ENCODE measurements around the gene VMAC.

Gene VMAC

DNA sequence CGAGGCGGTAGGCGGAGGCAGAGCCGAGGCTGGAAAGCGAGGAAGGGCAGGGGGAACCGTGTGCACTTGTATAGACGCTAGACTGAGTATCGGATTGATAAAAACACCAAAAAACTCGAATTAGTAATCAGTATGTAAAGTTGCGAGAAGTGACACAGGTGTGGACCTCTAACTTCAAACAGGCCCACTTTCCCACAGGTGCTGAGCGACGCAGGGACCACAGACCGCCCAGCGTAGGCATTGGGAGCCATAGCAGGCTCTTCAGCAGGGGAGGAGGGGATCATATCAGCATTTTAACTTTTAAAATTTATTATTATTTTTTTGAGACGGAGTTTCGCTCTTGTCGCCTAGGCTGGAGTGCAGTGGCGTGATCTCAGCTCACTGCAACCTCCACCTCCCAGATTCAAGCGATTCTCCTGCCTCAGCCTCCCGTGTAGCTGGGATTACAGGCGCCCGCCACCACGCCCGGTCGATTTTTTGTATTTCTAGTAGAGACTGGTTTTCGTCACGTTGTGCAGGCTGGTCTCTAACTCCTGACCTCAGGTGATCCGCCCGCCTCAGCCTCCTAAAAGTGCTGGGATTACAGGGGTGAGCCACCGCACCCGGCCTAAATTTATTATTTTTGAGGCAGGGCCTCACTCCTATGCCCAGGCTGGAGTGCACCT is 574 bp downstream of the VMAC start:
- no peak for DNase-seq (ENCODE audit: low read depth)

DNA sequence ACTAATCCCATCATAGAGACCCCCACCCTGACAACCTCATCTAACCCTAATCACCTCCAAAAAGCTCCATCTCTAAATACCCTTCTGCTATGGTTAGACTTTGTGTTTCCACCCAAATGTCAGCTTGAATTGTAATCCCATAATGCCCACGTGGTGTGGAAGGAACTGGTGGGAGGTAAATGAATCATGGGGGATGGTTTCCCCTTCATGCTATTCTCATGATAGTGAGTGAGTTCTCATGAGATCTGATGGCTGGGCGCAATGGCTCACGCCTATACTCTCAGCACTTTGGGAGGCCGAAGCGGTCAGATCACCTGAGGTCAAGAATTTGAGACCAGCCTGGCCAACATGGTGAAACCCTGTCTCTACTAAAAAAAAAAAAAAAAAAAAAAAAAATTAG is 2.6 kb downstream of the VMAC start:
- no peak for DNase-seq (ENCODE audit: low read depth)

DNA sequence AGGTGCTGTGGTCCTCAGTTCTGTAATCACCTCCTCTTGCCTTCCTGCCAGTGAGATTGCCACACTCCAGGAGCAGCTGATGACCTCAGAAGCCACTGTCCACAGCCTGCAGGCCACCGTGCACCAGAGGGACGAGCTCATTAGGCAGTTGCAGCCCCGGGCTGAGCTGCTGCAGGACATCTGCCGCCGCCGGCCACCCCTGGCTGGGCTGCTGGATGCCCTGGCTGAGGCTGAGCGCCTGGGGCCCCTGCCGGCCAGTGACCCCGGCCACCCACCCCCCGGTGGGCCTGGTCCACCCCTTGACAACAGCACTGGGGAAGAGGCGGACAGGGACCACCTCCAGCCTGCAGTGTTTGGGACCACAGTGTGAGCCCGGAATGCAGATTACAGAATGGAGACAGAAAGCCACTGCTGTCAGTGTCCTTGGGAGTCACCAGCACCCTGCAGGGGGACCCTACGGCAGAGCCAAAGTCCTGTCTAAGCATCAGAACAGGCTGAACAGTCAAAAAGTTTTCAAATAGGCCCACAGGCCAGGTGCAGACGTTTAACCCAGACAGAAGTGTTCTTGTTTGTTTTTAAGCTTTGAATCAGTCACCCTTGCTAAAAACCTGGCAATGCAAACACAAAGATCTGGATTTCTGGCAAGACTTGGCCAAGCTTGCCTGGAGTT is 4.2 kb downstream of the VMAC start:
- no peak for DNase-seq (ENCODE audit: low read depth)

DNA sequence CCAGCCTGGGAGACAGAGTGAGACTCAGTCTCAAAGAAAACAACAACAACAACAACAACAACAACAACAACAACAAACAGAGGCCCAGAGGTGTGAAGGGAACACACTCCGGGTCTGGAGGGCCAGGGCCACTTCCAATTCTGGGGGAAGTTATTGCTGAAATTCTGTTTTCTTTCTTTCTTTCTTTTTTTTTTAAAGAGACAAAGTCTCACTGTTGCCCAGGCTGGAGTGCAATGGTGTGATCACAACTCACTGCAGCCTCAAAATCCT is 5.9 kb downstream of the VMAC start:
- DNase-seq (ENCODE audit: low read depth): no peak

DNA sequence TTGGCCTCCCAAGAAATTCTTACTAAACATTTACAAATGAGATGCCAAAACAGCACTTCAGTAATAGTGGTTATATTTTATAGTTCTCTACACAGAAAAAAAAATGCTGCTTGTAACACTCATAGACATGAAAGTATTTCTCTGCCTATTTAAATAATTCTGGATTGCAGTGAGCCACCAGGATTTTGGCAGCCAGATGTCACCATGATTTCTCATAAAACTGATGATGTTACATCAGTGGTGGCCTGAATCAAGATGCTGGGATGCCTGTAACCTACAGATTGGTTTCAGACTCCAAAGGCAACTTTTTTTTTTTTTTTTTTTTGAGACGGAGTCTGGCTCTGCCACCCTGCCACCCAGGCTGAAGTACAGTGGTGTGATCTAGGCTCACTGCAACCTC is 6.7 kb downstream of the VMAC start:
- no peak for DNase-seq (ENCODE audit: low read depth)

DNA sequence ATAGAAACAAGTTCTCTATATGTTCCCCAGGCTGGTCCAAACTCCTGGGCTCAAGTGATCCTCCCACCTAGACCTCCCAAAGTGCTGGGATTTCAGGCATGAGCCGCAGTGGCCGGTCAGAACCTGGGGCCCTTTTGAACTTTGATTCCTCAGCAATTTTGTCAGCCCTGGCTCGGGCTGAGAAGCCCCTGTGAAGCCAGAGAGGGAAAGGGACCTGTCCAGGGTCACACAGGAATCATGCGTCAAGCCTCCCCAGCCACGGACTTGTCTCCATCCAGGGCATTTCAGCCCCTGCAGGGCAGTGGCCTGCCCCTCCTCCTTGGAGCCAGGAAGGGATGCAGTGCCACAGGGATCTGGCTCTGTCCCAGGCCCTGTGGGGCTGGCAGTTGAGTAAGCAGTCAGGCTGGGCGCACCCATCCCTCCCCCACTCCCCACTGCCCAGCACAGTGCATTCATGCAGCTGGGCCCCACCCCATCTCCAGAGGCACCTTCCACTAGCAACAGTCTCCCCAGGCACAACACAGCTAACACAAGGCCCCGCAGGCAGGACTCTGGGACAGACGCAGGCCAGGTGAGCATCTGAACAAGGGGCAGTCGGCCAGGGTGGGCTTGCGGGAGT is 9.2 kb downstream of the VMAC start, which contains the start of gene CAPS:
Gene CAPS, plus strand, starts transcription at position 516 of the 619 bp plus-strand sequence. CDS start 153 bp downstream, outside the sequence.
- DNase-seq (ENCODE audit: low read depth): no peak

DNA sequence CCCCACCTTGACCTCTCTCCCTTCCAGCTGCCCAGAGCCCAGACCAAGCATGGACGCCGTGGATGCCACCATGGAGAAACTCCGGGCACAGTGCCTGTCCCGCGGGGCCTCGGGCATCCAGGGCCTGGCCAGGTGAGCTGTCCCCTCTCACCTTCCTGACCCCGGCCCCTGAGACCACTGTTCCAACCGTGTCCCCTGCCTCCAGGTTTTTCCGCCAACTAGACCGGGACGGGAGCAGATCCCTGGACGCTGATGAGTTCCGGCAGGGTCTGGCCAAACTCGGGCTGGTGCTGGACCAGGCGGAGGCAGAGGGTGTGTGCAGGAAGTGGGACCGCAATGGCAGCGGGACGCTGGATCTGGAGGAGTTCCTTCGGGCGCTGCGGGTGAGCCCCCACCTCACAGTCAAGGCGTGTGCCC is 9.7 kb downstream of the VMAC start:
- no peak for DNase-seq (ENCODE audit: low read depth)

DNA sequence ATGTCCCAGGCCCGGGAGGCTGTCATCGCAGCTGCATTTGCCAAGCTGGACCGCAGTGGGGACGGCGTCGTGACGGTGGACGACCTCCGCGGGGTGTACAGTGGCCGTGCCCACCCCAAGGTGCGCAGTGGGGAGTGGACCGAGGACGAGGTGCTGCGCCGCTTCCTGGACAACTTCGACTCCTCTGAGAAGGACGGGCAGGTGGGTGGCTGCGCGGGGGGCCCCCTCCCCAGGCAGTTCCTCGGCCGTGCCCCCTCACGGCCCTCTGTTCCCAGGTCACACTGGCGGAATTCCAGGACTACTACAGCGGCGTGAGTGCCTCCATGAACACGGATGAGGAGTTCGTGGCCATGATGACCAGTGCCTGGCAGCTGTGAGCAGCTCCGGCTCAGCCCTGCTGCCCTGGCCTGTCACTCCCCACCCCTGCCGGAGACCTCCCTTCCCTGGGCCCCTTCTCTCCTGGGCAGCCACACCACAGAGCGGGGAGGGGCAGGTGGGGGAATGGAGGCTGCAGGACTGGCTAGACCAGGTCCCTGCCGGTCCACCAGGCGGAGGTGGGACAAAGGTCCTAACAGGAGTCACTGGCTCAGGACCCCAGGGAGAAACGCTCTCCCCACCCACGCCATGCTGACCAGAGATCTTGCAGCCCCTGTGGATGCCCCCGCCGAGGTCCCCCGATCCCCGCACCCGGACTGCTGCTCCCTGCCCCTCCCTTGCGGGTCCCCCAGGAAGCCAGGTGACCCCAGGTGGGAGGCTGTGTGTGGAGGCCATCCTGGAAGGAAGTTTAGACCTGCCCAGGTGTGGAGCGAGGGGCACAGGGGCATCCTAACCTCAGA is 10.5 kb downstream of the VMAC start:
- no peak for DNase-seq (ENCODE audit: low read depth)

DNA sequence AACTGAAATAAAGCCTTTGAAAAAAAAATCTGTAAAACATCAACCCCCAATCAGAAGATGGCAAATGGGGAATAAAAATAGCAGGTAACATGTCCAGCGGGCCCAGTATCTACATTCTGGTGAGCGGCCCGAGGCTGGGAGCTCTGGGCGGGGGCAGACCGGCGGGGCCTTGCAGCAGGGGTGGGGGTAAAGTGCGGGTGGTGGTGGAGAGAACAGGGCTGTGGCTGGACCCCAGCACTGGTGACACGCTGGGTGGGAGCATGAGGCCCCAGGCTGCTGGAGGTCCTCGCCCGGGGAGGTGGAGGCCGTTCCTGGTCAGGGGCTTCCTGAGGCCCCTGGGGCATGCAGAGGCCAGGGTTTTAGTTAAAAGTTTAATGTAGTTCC is 11.1 kb downstream of the VMAC start:
- no peak for DNase-seq (ENCODE audit: low read depth)

DNA sequence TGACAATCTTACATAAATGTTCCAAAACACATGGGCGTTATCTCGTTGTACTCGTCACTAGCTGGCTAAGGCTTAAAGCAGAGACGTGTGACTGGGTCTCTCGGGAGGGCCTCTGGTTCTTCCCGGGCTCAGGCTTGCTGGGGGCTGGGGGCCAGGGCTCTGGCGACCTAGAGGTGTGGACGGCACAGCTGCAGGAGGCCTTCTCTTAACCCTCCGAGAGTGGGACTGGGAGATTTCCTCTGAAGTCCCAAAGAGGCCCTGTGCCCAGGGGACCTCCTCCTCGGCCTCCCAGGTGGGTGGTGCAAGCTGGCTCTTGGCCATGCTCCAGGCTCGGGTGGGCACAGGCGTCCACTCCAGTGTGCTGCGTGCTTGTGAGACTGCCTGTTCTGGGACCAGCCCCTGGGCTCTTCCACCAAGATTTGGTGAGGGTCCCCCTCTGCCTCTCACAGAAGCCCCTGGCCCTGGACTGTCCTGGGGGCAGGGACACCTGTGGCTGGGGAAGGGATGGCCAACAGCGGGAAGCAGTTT is 11.6 kb downstream of the VMAC start:
- DNase-seq (ENCODE audit: low read depth): no peak

DNA sequence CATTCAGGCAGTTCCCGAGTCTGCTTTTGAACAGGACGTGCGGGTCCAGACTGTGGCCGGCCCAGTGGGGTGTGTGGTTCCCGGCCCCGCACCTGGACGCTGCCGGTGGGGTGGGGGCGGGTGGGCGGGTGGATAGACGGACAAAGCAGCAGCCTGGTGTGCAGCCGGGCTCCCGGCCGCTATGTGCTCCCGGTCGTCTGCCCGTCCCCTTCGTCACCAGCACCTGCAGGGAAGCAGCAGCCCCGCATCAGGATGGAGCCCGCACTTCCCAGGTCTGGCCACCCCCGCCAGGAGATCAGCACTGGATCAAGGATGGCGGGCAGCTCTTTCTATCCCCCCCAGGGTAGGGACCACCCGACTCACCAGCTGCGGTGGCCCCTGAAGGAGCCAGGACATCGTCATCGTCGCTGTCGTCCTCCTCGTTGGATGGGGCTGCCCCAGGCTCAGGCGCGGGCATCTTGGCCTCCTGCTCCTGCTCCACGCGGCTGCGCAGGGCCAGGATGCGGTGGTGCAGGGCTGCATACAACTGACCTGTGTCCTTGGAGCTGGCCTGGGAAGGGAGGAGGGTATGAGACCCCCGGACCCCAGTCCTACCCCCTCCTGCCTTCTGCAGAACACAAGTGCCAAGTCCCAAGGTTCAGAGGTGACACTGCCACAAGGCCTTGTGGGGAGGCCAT is 12.9 kb downstream of the VMAC start:
- DNase-seq (ENCODE audit: low read depth): no peak

DNA sequence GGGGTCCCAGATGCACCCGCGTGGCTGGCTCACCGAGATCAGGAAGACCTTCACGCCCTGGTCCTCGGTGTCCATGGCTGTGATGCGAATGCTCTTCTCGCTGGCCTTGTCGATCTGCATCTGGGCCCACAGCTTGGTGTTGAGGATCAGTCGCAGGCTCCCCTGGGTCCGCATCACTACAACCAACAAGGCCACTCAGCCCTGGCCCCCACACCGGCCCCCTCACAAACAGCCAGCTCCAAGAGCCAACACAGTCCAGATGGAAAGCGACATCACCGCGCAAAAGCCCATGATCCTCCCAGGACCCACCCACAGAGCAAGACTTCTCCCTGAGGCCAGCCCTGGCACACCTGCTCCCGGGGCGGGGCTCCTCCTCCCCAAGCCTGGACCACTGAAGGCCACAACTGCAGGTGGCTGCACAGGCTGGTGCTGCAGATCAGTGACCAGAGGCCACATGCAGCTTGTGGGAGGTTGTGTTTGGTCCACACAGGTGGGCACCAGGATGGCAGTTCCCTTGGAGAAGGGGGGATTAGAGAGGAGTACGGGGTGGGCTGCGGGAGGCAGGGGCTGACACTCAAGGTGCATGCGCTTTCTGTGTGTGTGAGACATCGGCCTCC is 13.9 kb downstream of the VMAC start:
- DNase-seq (ENCODE audit: low read depth): no peak

DNA sequence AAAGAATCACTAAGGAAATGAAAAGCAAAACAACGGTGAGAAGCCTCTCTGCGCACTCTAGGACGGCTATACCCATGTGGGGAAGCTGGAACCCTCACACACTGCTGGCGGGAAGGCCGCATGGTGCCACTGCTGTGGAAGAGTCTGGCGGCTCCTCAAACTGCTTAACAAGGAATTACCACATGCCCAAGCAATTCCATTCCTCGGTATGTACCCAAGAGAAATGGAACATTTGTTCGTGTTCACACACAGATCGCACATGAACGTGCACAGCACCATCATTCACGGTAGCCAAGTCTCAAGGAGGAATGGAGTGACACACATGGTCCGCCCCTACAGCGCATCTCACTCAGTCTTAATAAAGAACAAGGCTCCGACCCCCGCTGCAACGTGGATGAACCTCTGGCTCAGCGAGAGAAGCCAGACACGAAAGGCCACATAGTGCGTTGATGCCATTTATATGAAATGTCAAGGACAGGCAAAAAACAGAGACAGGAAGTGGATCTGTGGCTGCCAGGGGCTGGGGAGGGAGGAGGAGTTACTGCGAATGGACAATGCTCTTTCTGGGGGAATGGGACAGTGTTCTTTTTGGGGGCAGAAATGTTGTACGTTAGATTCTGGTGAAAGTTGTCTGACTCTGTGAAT is 17.0 kb downstream of the VMAC start:
- no peak for DNase-seq (ENCODE audit: low read depth)

DNA sequence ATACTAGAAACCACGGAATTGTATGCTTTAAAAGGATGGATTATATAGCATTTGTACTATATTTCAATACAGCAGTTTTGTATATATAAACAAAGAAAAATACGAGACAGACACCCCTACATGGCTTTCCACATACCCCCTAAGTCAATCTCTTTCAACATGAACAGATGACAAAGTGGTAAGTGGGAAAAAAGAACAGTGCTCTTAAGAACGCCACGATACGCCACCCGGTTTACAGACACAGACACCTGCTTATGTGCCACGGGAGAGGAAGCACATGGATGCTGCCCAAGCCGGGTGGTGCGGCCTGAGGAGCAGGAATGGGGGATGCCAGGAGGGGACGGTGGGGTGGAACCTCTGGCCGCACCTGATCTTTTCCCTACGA is 17.5 kb downstream of the VMAC start:
- no peak for DNase-seq (ENCODE audit: low read depth)

DNA sequence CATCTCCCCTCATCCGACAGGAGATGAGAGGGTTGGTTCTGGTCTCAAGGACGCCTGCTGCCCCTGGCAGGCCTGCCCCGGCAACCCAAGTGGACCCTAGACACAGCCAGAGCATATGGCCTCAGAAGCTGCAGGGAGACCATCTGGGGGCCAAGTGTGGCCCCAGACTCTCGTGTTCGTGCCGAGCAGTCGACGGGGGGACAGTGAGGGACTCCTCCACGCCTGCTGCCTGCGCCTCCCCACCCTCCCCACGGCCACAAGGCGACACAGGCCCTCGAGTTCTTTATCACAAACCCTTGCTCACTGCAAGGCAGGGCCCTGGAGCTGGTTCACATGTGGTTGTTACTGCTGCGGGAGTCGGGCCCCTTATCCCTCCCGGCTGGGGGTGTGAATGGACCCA is 18.7 kb downstream of the VMAC start:
- DNase-seq (ENCODE audit: low read depth): no peak

DNA sequence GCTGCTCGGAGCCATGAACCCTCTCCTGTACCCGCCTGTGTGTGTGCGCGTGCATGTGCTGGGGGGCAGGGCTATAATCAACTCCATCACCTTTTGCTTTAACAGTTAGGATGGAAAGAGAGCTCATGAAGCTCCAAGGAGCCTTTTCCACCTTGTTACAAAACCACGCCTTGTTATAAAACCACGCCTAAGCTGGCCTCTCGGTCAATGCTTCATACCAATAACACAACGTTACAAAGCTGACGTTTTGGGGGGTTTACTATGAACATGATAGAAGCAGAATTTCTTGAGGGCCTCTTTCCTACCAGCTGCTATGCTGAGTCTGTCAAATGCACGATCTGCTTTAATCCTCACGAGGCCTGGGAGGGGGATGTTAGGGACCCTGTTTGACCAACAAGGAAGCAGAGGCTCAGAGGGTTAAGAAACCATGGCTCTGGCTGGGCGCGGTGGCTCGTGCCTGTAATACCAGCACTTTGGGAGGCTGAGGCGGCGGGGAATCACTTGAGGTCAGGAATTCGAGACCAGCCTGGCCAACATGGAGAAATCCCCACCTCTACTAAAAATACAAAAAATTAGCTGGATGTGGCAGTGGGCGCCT is 21.3 kb downstream of the VMAC start:
- no peak for DNase-seq (ENCODE audit: low read depth)

DNA sequence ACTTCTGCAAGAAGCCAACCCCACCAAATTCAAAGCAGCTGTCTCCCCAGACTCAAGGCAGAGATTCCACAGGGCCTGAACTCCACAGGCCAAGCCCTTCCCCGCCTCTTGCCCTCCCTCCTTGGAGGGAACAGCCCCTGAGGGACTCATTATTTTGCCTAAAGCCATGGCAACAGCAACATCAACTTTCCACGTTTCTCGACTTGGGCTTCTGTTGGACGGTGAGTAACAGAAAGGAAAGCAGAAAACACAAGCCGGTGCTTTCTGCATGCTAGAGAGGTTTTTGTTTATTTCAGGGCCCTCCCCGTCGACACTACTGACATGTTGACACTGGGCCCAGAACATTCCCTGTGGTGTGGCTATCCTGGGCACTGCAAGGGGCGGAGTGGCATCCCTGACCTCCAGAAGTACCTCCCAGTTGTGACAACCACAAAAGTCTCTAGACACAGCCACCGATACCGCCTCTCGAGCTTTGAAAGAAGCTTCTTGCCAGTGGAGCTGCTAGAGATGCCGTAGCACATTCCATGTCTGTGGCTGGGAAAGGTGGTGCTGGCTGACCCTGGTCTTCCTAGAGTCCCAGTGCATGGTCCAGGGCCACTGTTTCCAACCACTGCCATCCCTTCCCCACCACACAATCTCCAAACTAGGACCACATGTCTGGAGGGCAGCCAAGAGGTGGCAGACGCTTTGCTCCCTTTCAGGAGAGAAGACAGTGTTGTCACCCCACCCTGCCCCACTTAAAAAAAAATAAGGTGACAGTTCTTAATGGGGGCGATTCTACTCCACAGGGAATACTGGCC is 22.2 kb downstream of the VMAC start:
- no peak for DNase-seq (ENCODE audit: low read depth)

DNA sequence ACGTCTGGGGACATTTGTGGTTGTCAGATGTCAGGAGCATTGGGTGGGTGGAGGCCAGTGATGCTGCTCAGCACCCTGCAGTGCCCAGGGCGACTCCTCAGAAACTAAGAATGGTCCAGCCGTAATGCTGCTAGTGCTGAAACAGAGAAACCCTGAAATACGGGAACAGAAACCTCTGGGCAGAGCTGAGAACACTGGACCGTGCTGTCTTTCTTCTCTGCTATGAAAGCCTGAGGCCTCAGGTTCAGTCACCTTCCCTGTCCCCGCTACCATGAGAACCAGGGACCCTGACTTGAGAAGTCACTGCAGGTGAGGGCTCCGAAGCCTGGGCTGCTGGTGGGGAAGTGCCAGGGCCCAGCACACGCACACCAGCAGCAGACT is 22.8 kb downstream of the VMAC start:
- no peak for DNase-seq (ENCODE audit: low read depth)

DNA sequence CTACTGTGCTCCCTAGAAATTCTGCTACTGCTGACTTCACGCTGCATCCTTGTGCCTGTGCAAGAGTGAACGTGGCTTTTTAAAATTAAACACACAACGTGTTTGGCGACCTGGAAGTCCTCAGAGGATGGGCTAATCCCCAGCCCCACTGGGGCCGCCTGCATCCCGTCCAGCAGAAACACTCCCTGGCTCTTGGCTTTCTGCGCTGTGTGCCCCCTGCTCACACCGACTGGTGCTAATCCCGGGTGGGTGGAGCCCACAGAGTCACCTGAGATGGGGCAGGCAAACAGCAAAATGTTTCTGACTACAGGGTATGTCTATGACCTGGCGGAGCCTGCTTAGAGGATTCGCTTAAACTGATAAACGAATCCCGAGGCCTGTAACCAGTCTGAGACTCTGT is 24.5 kb downstream of the VMAC start:
- no peak for DNase-seq (ENCODE audit: low read depth)

DNA sequence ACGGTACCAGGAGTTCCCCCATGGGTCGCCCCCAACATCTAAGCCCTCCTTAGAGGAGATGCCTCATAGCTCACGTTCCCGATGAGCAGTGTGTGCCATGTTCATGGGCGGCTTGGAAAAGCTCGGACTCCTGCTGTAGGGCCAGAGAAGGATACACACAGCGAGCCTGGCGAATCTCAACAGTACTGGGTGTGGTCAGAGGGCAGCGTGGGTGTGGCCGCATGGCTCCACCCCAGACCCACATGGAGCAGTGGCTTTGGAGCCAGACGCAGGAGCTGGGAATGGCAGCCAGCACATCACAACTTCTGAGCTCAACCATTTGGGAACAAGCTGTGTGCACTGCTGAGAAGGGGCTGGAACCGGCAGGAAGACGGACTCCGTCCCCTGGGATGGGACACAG is 25.0 kb downstream of the VMAC start:
- DNase-seq (ENCODE audit: low read depth): no peak
